H1 (cell line): ENCODE data around the gene ZNF521. TPM values are rescaled to one million over a fixed set of nuclear protein-coding genes. Genes with fewer than 3 reads are reported as not detected.

ENCODE experiments used
- CTCF ChIA-PET: fragments of 300-600 bp; sonication (Branson Sonifier 250); formaldehyde crosslinking; loops from one replicate; lab custom pipeline; 2021; ENCODE audit not compliant: partially characterized antibody; lab: Charles Lee
- POLR2A ChIA-PET: fragments of 300-600 bp; sonication (Branson Sonifier 250); formaldehyde crosslinking; loops from one replicate; lab custom pipeline; 2021; ENCODE audit warnings: inconsistent platforms; ENCODE audit not compliant: partially characterized antibody; lab: Charles Lee
- DNase-seq, 2 experiments: peaks; one replicate each; pipeline versions ENCODE4 v3.0.0 to v3.0.0-alpha.2; 2010 to 2022; ENCODE audit warnings: low spot score in 2 of 2, low read depth in 1 of 2, mixed read lengths in 1 of 2
- FAIRE-seq: peaks from 2 replicates; lab custom pipeline; 2011; peaks lifted over from hg19 to GRCh38; lab: Jason Lieb, UNC
- H2AFZ ChIP-seq: 2 replicates; pipeline ENCODE4 v1.8.1; 2012; ENCODE audit warnings: low read length, inconsistent platforms
- H2AK5ac ChIP-seq: 2 replicates; pipeline ENCODE4 v1.6.1; 2013; ENCODE audit warnings: low read depth, low read length
- H2BK120ac ChIP-seq: replicated peaks from 2 replicates; pipeline ENCODE3; 2013; ENCODE audit warnings: low read depth, low read length, inconsistent platforms
- H2BK12ac ChIP-seq: 2 replicates; pipeline ENCODE4 v1.6.1; 2013; ENCODE audit warnings: low read depth, low read length
- H2BK15ac ChIP-seq: 2 replicates; pipeline ENCODE4 v1.6.1; 2013; ENCODE audit warnings: low read length
- H2BK20ac ChIP-seq: 2 replicates; pipeline ENCODE4 v1.6.1; 2013; ENCODE audit warnings: low read length
- H2BK5ac ChIP-seq: 2 replicates; pipeline ENCODE4 v1.6.1; 2013; ENCODE audit warnings: low read depth, low read length
- H3K14ac ChIP-seq: 2 replicates; pipeline ENCODE4 v1.6.1; 2013; ENCODE audit warnings: inconsistent platforms; ENCODE audit not compliant: insufficient read length
- H3K18ac ChIP-seq: 2 replicates; pipeline ENCODE4 v1.6.1; 2013; ENCODE audit warnings: low read length; ENCODE audit errors: extremely low read depth
- H3K23ac ChIP-seq: 2 replicates; pipeline ENCODE4 v1.6.1; 2013; ENCODE audit warnings: inconsistent platforms; ENCODE audit not compliant: insufficient read length
- H3K23me2 ChIP-seq: 2 replicates; pipeline ENCODE4 v1.6.1; 2013; ENCODE audit warnings: low read depth, low read length
- H3K27ac ChIP-seq: 2 replicates; pipeline ENCODE4 v1.6.1; 2011; ENCODE audit warnings: low read depth, low read length, inconsistent platforms
- H3K27me3 ChIP-seq, 4 experiments: replicated peaks in 1 of 4; 1 replicate in 1 of 4; 2 replicates in 3 of 4; pipeline versions ENCODE4 v1.6.1 to v1.8.1; 2011 to 2013; ENCODE audit warnings: low read length in 3 of 4, mild to moderate bottlenecking in 3 of 4, inconsistent platforms in 2 of 4, mixed read lengths in 2 of 4, moderate library complexity in 1 of 4; ENCODE audit not compliant: control insufficient read depth in 3 of 4, insufficient read depth in 3 of 4; ENCODE audit errors: extremely low read depth in 1 of 4
- H3K36me3 ChIP-seq, 4 experiments: 2 replicates each; pipeline versions ENCODE4 v1.6.1 to v1.8.1; 2011 to 2013; ENCODE audit warnings: mild to moderate bottlenecking in 4 of 4, low read length in 3 of 4, moderate library complexity in 2 of 4, control low read depth in 1 of 4, inconsistent platforms in 1 of 4; ENCODE audit not compliant: insufficient read depth in 4 of 4, control insufficient read depth in 2 of 4
- H3K4ac ChIP-seq: replicated peaks from 2 replicates; pipeline ENCODE3; 2013; ENCODE audit warnings: low read length, low read depth, mixed read lengths, inconsistent platforms; ENCODE audit not compliant: insufficient read length
- H3K4me1 ChIP-seq, 4 experiments: replicated peaks in 1 of 4; 1 replicate in 1 of 4; 2 replicates in 3 of 4; pipeline versions ENCODE4 v1.6.1 to v1.8.1; 2011 to 2013; ENCODE audit warnings: low read length in 3 of 4, inconsistent platforms in 2 of 4, mixed read lengths in 1 of 4; ENCODE audit not compliant: insufficient read depth in 4 of 4, control insufficient read depth in 3 of 4
- H3K4me2 ChIP-seq, 2 experiments: 2 replicates each; pipeline versions ENCODE4 v1.6.1 to v1.8.1; 2011 to 2013; ENCODE audit warnings: low read depth in 2 of 2, low read length in 2 of 2, control low read depth in 1 of 2, inconsistent platforms in 1 of 2, mild to moderate bottlenecking in 1 of 2; ENCODE audit not compliant: insufficient read depth in 1 of 2
- H3K4me3 ChIP-seq, 4 experiments: fragments of 200-600, 300-600 bp in 1 of 4; sonication (generic), shearing (Covaris generic), sonication (Bioruptor Twin) in 1 of 4; 2 replicates each; pipeline versions ENCODE4 v1.5.1 to v1.8.1; 2011 to 2016; ENCODE audit warnings: low read length in 4 of 4, low read depth in 3 of 4, control low read depth in 2 of 4, inconsistent platforms in 2 of 4, mild to moderate bottlenecking in 2 of 4, mixed read lengths in 1 of 4, moderate library complexity in 1 of 4; ENCODE audit not compliant: insufficient read depth in 2 of 4; ENCODE audit errors: extremely low read depth in 1 of 4
- H3K56ac ChIP-seq: replicated peaks from 2 replicates; pipeline ENCODE3; 2013; ENCODE audit warnings: low read depth, mild to moderate bottlenecking, mixed read lengths, low read length, inconsistent platforms; ENCODE audit not compliant: insufficient read length
- H3K79me1 ChIP-seq: 2 replicates; pipeline ENCODE4 v1.6.1; 2013; ENCODE audit warnings: low read depth, low read length, control low read depth
- H3K79me2 ChIP-seq, 2 experiments: 2 replicates each; pipeline versions ENCODE4 v1.6.1 to v1.8.1; 2012 to 2013; ENCODE audit warnings: low read length in 2 of 2, mild to moderate bottlenecking in 2 of 2, inconsistent platforms in 1 of 2; ENCODE audit not compliant: insufficient read depth in 2 of 2, control insufficient read depth in 1 of 2
- H3K9ac ChIP-seq, 4 experiments: replicated peaks in 1 of 4; 1 replicate in 1 of 4; 2 replicates in 3 of 4; pipeline versions ENCODE4 v1.6.1 to v1.8.1; 2011 to 2013; ENCODE audit warnings: low read depth in 3 of 4, low read length in 3 of 4, control low read depth in 2 of 4, mild to moderate bottlenecking in 2 of 4, moderate library complexity in 2 of 4, inconsistent platforms in 1 of 4; ENCODE audit errors: extremely low read depth in 1 of 4
- H3K9me3 ChIP-seq, 2 experiments: 2 replicates each; pipeline versions ENCODE4 v1.6.1 to v1.8.1; 2012 to 2013; ENCODE audit warnings: mild to moderate bottlenecking in 2 of 2, moderate library complexity in 2 of 2, control low read depth in 1 of 2, inconsistent platforms in 1 of 2, low read depth in 1 of 2, low read length in 1 of 2, mixed read lengths in 1 of 2; ENCODE audit not compliant: insufficient read depth in 2 of 2
- H4K20me1 ChIP-seq, 2 experiments: replicated peaks in 1 of 2; 2 replicates each; pipeline versions ENCODE3 to v1.8.1; 2011 to 2013; ENCODE audit warnings: inconsistent platforms in 2 of 2, low read length in 2 of 2, mild to moderate bottlenecking in 1 of 2; ENCODE audit not compliant: insufficient read depth in 2 of 2, control insufficient read depth in 1 of 2
- H4K5ac ChIP-seq: 2 replicates; pipeline ENCODE4 v1.6.1; 2013; ENCODE audit warnings: low read length, low read depth, mixed read lengths, inconsistent platforms; ENCODE audit not compliant: insufficient read length
- H4K8ac ChIP-seq: 2 replicates; pipeline ENCODE4 v1.8.0; 2013; ENCODE audit warnings: mild to moderate bottlenecking, moderate library complexity, low read length, inconsistent platforms; ENCODE audit not compliant: insufficient read depth; ENCODE audit errors: extremely low read depth
- H4K91ac ChIP-seq: replicated peaks from 2 replicates; pipeline ENCODE3; 2013; ENCODE audit warnings: low read length, mixed read lengths, inconsistent platforms; ENCODE audit not compliant: insufficient read length
- BACH1 ChIP-seq: IDR thresholded peaks from 2 replicates; pipeline ENCODE4 v1.6.1; 2012; ENCODE audit warnings: low read length, improper control_type of control experiment
- E2F6 ChIP-seq: IDR thresholded peaks from 2 replicates; pipeline ENCODE4 v1.6.1; 2012; ENCODE audit warnings: inconsistent platforms
- EGR1 ChIP-seq: IDR thresholded peaks from 2 replicates; pipeline ENCODE4 v1.6.1; 2011; ENCODE audit warnings: low read depth, low read length, borderline replicate concordance
- FOSL1 ChIP-seq: IDR thresholded peaks from 2 replicates; pipeline ENCODE4 v1.6.1; 2011; ENCODE audit warnings: mild to moderate bottlenecking, low read depth, low read length, moderate library complexity; ENCODE audit not compliant: insufficient read depth
- HDAC6 ChIP-seq: IDR thresholded peaks from one replicate; pipeline ENCODE4 v1.7.1; 2012; ENCODE audit warnings: low read depth, mild to moderate bottlenecking, inconsistent platforms, low read length, moderate library complexity
- JUND ChIP-seq: IDR thresholded peaks from 2 replicates; pipeline ENCODE4 v1.6.1; 2011; ENCODE audit warnings: mild to moderate bottlenecking, improper control_type of control experiment, low read length
- KDM4A ChIP-seq: IDR thresholded peaks from one replicate; pipeline ENCODE4 v1.7.1; 2012; ENCODE audit warnings: low read depth, mild to moderate bottlenecking, moderate library complexity, low read length, inconsistent platforms; ENCODE audit not compliant: severe bottlenecking
- RAD21 ChIP-seq, 2 experiments: IDR thresholded peaks in 1 of 2; conservative IDR thresholded peaks in 1 of 2; 2 replicates each; pipeline ENCODE4 v1.6.1; 2011; ENCODE audit warnings: low read depth in 2 of 2, low read length in 2 of 2, improper control_type of control experiment in 1 of 2, inconsistent platforms in 1 of 2, mild to moderate bottlenecking in 1 of 2, moderate library complexity in 1 of 2
- SRF ChIP-seq: IDR thresholded peaks from 2 replicates; pipeline ENCODE4 v1.6.1; 2011; ENCODE audit warnings: mild to moderate bottlenecking, low read depth, low read length, moderate library complexity
- SUZ12 ChIP-seq: fragments of 200-600 bp; sonication (generic); IDR thresholded peaks from 2 replicates; pipeline ENCODE4 v1.6.1; 2012; ENCODE audit warnings: mild to moderate bottlenecking, inconsistent platforms, low read length, moderate library complexity, mixed read lengths
- TAF7 ChIP-seq: optimal IDR thresholded peaks from 2 replicates; pipeline ENCODE3; 2011; ENCODE audit warnings: low read depth, mild to moderate bottlenecking, inconsistent platforms, low read length, moderate library complexity, borderline replicate concordance
- TEAD4 ChIP-seq: IDR thresholded peaks from 2 replicates; pipeline ENCODE4 v1.6.1; 2012; ENCODE audit warnings: low read depth, low read length, inconsistent platforms, mixed read lengths
- WGBS, 2 experiments: shearing (Covaris generic) in 1 of 2; methylation state at CpG; one replicate each; pipeline versions ENCODE4 v1.1.6 to v1.1.7; 2013 to 2015; ENCODE audit warnings: low lambda C conversion rate in 2 of 2, mixed read lengths in 2 of 2, inconsistent platforms in 1 of 2, low coverage in 1 of 2, missing lambda C conversion rate in 1 of 2; ENCODE audit not compliant: insufficient replicate concordance in 2 of 2, insufficient coverage in 1 of 2, insufficient read length in 1 of 2; ENCODE audit errors: extremely low coverage in 1 of 2, missing lambda C conversion rate in 1 of 2; 5-methylcytosine and 5-hydroxymethylcytosine counted together
- polyA plus RNA-seq, 7 experiments: library from polyadenylated mRNA; depleted of rRNA in 3 of 7; stranded (reverse) in 5 of 7; unstranded in 2 of 7; fragments of >200 nt in 5 of 7; fragments of 200-250 nt in 2 of 7; gene quantifications; 1 replicate in 5 of 7; 2 replicates in 1 of 7; 4 replicates in 1 of 7; pipeline versions ENCODE4 v1.2.1 to v1.2.3, GENCODE V29; 2011 to 2013; ENCODE audit warnings: missing spikeins in 2 of 7, mixed read lengths in 2 of 7
- total RNA-seq: library from RNA; stranded (reverse); fragmentation: NEBNext Ultra II Directional; extraction: Animal tissue kit (Norgen Biotek cat#: 25700); gene quantifications from 2 replicates; pipeline ENCODE4 v1.2.1, GENCODE V29; 2021

The ZNF521 gene
- total and polyA plus RNA-seq, 2 of the 8 experiments (the other 6 are each of a cell fraction or from before 2014, with no cell fraction given), result 9.5 to 15.8 TPM

DNA sequence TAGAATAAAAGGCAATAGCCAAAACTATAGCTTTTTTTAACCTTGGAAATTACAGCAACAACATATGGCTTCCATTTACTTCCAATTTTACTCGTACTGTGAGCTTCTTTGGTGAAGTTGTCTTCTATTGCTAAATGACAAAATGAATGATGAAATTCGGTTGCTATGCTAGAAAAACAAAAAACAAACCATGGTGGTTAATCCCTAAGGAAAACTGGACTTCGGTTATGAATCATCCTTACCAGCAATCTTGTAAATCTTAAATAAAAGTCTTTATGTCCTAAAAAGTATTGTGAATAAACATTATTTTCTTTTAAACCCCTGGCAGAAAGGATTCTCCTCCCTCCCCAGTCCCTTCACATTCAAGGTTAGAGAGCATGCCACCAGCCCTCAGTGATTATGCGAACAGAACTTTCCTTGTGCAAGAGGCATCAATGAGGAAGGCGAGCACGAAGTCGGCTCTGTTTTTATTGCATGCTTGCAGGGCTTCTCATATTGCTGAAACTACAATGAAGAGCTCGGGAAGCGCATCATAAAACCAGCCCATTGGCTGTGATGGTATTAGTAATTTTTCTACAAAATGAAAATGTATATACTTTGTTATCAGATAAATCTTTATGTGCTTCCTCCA, 62.9 kb downstream of the ZNF521 start:
- Histone ChIP-seq H3K23ac (no peak overlapping the region), H4K20me1 (no peaks in the 10 kb centered on the region), H3K9ac (no peak overlapping the region), H2AFZ (no peak overlapping the region), H3K4me3 (peak overlapping the region in 1 of 4 experiments; percentile 9; a peak in 1 of 8 replicates), H2BK20ac (no peak overlapping the region), H4K8ac (no peak overlapping the region), H4K91ac (no peak overlapping the region), H2BK15ac (no peak overlapping the region), H3K14ac (no peak overlapping the region), H2BK120ac (no peak overlapping the region), H3K4me1 (peaks cover 3 to 19% (median 12%) of the 10 kb centered on the region in 4 experiments; a peak in 6 of 7 replicates), H2BK5ac (no peak overlapping the region), H3K36me3 (no peaks in the 10 kb centered on the region), H3K18ac (no peak overlapping the region), H2AK5ac (no peak overlapping the region), H3K79me1 (no peaks in the 10 kb centered on the region), H3K56ac (no peak overlapping the region), H3K79me2 (no peaks in the 10 kb centered on the region), H2BK12ac (no peak overlapping the region), H3K4me2 (no peak overlapping the region; a peak in 1 of 4 replicates), H4K5ac (no peak overlapping the region), H3K9me3 (no peaks in the 10 kb centered on the region), H3K23me2 (no peaks in the 10 kb centered on the region), H3K4ac (no peak overlapping the region), H3K27ac (no peak overlapping the region), H3K27me3 (no peaks in the 10 kb centered on the region)
- FAIRE-seq, result no peak
- DNase-seq, result no peak
- ChIA-PET POLR2A (interaction anchor here (1.0 kb wide), 1 partner anchor 20 kb away, joined by 3 read pairs; no protein-coding TSS in a partner anchor), CTCF (interaction anchor here (1.5 kb wide), 1 partner anchor 11 kb away, joined by 4 read pairs; no protein-coding TSS in a partner anchor)
- 77% methylated on average over 9 of the region's 9 CpGs; no CpG with 5 or more reads in 1 of the 2 experiments for WGBS, 2 experiments
- TF ChIP-seq FOSL1 (no peak), TAF7 (no peak), BACH1 (no peak), HDAC6 (no peak), SRF (no peak), E2F6 (no peak), JUND (no peak), RAD21 (IDR thresholded peaks at IDR 0.05 in 1 of 2, conservative IDR thresholded peaks at IDR 0.05 in 1 of 2; ENCODE audit: low read depth in 2 of 2, low read length in 2 of 2) (no peak), EGR1 (no peak), KDM4A (no peak), TEAD4 (no peak), SUZ12 (no peak)
